H9 (cell line): ENCODE measurements around the gene PTPA. TPM values are rescaled to one million over a fixed set of nuclear protein-coding genes. Genes with fewer than 3 reads are reported as not detected.

Experiments used
- DNase-seq: peaks from one replicate; pipeline ENCODE4 v3.0.0-alpha.2; 2017
- H2AFZ ChIP-seq: one replicate; pipeline ENCODE4 v1.6.1; 2013; ENCODE audit warnings: mild to moderate bottlenecking, low read length, control low read depth, moderate library complexity
- H2AK5ac ChIP-seq: 2 replicates; pipeline ENCODE4 v1.6.1; 2013; ENCODE audit warnings: low read length, control low read depth, mixed read lengths; ENCODE audit not compliant: insufficient read length
- H2BK120ac ChIP-seq: one replicate; pipeline ENCODE4 v1.6.1; 2013; ENCODE audit warnings: low read depth, mild to moderate bottlenecking, low read length, control low read depth, inconsistent platforms; ENCODE audit not compliant: poor library complexity, severe bottlenecking
- H2BK12ac ChIP-seq: 2 replicates; pipeline ENCODE4 v1.6.1; 2013; ENCODE audit warnings: low read length, control low read depth, mixed read lengths, low read depth; ENCODE audit not compliant: insufficient read length
- H2BK15ac ChIP-seq: 2 replicates; pipeline ENCODE4 v1.6.1; 2013; ENCODE audit warnings: low read depth, low read length, control low read depth
- H2BK20ac ChIP-seq: one replicate; pipeline ENCODE4 v1.6.1; 2013; ENCODE audit warnings: low read depth, mild to moderate bottlenecking, low read length, control low read depth, inconsistent platforms; ENCODE audit not compliant: poor library complexity, severe bottlenecking
- H2BK5ac ChIP-seq: 2 replicates; pipeline ENCODE4 v1.6.1; 2013; ENCODE audit warnings: low read length, control low read depth, mixed read lengths; ENCODE audit not compliant: insufficient read length
- H3K14ac ChIP-seq: 2 replicates; pipeline ENCODE4 v1.6.1; 2013; ENCODE audit warnings: low read length, control low read depth; ENCODE audit not compliant: insufficient read depth
- H3K18ac ChIP-seq: 2 replicates; pipeline ENCODE4 v1.6.1; 2013; ENCODE audit warnings: low read depth, mild to moderate bottlenecking, mixed read lengths, low read length, control low read depth; ENCODE audit not compliant: insufficient read length
- H3K23ac ChIP-seq: 2 replicates; pipeline ENCODE4 v1.6.1; 2013; ENCODE audit warnings: low read length, control low read depth, mixed read lengths, low read depth; ENCODE audit not compliant: insufficient read length
- H3K23me2 ChIP-seq: 2 replicates; pipeline ENCODE4 v1.6.1; 2013; ENCODE audit warnings: low read depth, mild to moderate bottlenecking, mixed read lengths, low read length, control low read depth; ENCODE audit not compliant: insufficient read length, poor library complexity, severe bottlenecking
- H3K27ac ChIP-seq: 2 replicates; pipeline ENCODE4 v1.5.1; 2013; ENCODE audit warnings: low read length, control low read depth, mixed read lengths, low read depth; ENCODE audit not compliant: insufficient read length
- H3K27me3 ChIP-seq: 2 replicates; pipeline ENCODE4 v1.6.1; 2013; ENCODE audit warnings: low read length, control low read depth, inconsistent platforms; ENCODE audit not compliant: insufficient read depth
- H3K4ac ChIP-seq: 2 replicates; pipeline ENCODE4 v1.6.1; 2013; ENCODE audit warnings: low read depth, mild to moderate bottlenecking, control low read depth, inconsistent platforms, low read length, moderate library complexity
- H3K4me1 ChIP-seq: 2 replicates; pipeline ENCODE4 v1.6.1; 2013; ENCODE audit warnings: low read length, control low read depth, inconsistent platforms; ENCODE audit not compliant: insufficient read depth
- H3K4me2 ChIP-seq: 2 replicates; pipeline ENCODE4 v1.6.1; 2013; ENCODE audit warnings: low read length, control low read depth, mixed read lengths; ENCODE audit not compliant: insufficient read length, insufficient read depth
- H3K56ac ChIP-seq: 2 replicates; pipeline ENCODE4 v1.6.1; 2013; ENCODE audit warnings: low read depth, mild to moderate bottlenecking, mixed read lengths, low read length, control low read depth; ENCODE audit not compliant: insufficient read length
- H3K79me1 ChIP-seq: 2 replicates; pipeline ENCODE4 v1.6.1; 2013; ENCODE audit warnings: low read depth, mild to moderate bottlenecking, moderate library complexity, low read length, control low read depth, inconsistent platforms; ENCODE audit not compliant: insufficient read depth, poor library complexity, severe bottlenecking
- H3K79me2 ChIP-seq: 2 replicates; pipeline ENCODE4 v1.6.1; 2013; ENCODE audit warnings: low read length, control low read depth, inconsistent platforms; ENCODE audit not compliant: insufficient read depth
- H3K9ac ChIP-seq: 2 replicates; pipeline ENCODE4 v1.6.1; 2013; ENCODE audit warnings: low read length, control low read depth, mixed read lengths; ENCODE audit not compliant: insufficient read length; ENCODE audit errors: extremely low read depth
- H3K9me3 ChIP-seq: one replicate; pipeline ENCODE4 v1.6.1; 2013; ENCODE audit warnings: low read depth, low read length, inconsistent platforms; ENCODE audit not compliant: control insufficient read depth
- H3T11ph ChIP-seq: one replicate; pipeline ENCODE4 v1.6.1; 2013; ENCODE audit warnings: mild to moderate bottlenecking, low read length, control low read depth, inconsistent platforms
- H4K20me1 ChIP-seq: one replicate; pipeline ENCODE4 v1.6.1; 2013; ENCODE audit not compliant: control insufficient read depth, insufficient read length, insufficient read depth
- H4K5ac ChIP-seq: 2 replicates; pipeline ENCODE4 v1.6.1; 2013; ENCODE audit warnings: low read depth, mild to moderate bottlenecking, mixed read lengths, low read length, control low read depth; ENCODE audit not compliant: insufficient read length
- H4K8ac ChIP-seq: replicated peaks from 2 replicates; pipeline ENCODE4 v1.6.1; 2013; ENCODE audit warnings: low read length, control low read depth, mixed read lengths, low read depth; ENCODE audit not compliant: insufficient read length
- H4K91ac ChIP-seq: 2 replicates; pipeline ENCODE4 v1.6.1; 2013; ENCODE audit warnings: low read depth, mild to moderate bottlenecking, moderate library complexity, mixed read lengths, low read length, control low read depth; ENCODE audit not compliant: insufficient read length
- H3K27ac Mint-ChIP-seq, 3 experiments: 2 replicates in 2 of 3; 3 replicates in 1 of 3; pipeline ENCODE4 v1.8.0; 2020 to 2021; ENCODE audit warnings: mixed read lengths in 3 of 3, mild to moderate bottlenecking in 1 of 3, moderate library complexity in 1 of 3
- H3K27me3 Mint-ChIP-seq: 2 replicates; pipeline ENCODE4 v1.8.0; 2021; ENCODE audit warnings: low read depth, mild to moderate bottlenecking, moderate library complexity, mixed read lengths
- H3K36me3 Mint-ChIP-seq, 3 experiments: 2 replicates in 2 of 3; 3 replicates in 1 of 3; pipeline ENCODE4 v1.8.0; 2020 to 2021; ENCODE audit warnings: low read depth in 3 of 3, mixed read lengths in 3 of 3; ENCODE audit not compliant: insufficient read depth in 1 of 3
- H3K4me1 Mint-ChIP-seq, 2 experiments: 2 replicates each; pipeline ENCODE4 v1.8.0; 2020; ENCODE audit warnings: mixed read lengths in 2 of 2
- H3K4me3 Mint-ChIP-seq, 2 experiments: 2 replicates in 1 of 2; 3 replicates in 1 of 2; pipeline ENCODE4 v1.8.0; 2020 to 2021; ENCODE audit warnings: mild to moderate bottlenecking in 2 of 2, mixed read lengths in 2 of 2, moderate library complexity in 1 of 2
- H3K9me3 Mint-ChIP-seq, 2 experiments: 2 replicates in 1 of 2; 3 replicates in 1 of 2; pipeline ENCODE4 v1.8.0; 2020; ENCODE audit warnings: mild to moderate bottlenecking in 2 of 2, mixed read lengths in 2 of 2, moderate library complexity in 1 of 2
- WGBS: extraction: QIAGEN DNeasy Blood & Tissue Kit; methylation state at CpG from one replicate; pipeline ENCODE4 v1.1.7; 2013; ENCODE audit warnings: missing lambda C conversion rate, low lambda C conversion rate, mixed read lengths; ENCODE audit not compliant: insufficient read length; ENCODE audit errors: extremely low coverage; 5-methylcytosine and 5-hydroxymethylcytosine counted together
- long read RNA-seq: library from polyadenylated mRNA; unstranded; transcript quantifications from one replicate; pipeline ENCODE4 v2.0.0, GENCODE V29; 2020
- total RNA-seq: library from RNA; stranded (reverse); gene quantifications from 2 replicates; pipeline ENCODE4 v1.2.1, GENCODE V29; 2021
- TF ChIP-seq, protein P1 (sequence below): fragments of 200-600 bp; sonication (generic); conservative IDR thresholded peaks from 3 replicates; pipeline ENCODE4 v1.8.0; 2021; ENCODE audit warnings: antibody characterized with exemption, mild to moderate bottlenecking

The PTPA gene
- total RNA-seq, result 140 and 145 TPM in 2 replicates
- long read RNA-seq, transcript PTPA-207 (10 exons, 2,737 nt), result major isoform, 319 of 546 reads
- long read RNA-seq, transcript PTPA-210 (3 exons, 1,153 nt), result minor isoform, 49 of 546 reads
- long read RNA-seq, transcript PTPA-201 (11 exons, 2,845 nt), result minor isoform, 40 of 546 reads
- long read RNA-seq, transcript PTPA-216 (3 exons, 857 nt), result minor isoform, 12 of 546 reads
- long read RNA-seq, partial matches to known transcripts, result 25 of 546 reads
- long read RNA-seq, other reads (novel, unspliced or antisense), result 50 of 546 reads

- Histone ChIP-seq H3K79me1 (no peaks in the 10 kb centered on the region), H3K56ac (no peak within 1 kb of the TSS), H2BK5ac (no peak within 1 kb of the TSS), H4K91ac (no peak within 1 kb of the TSS), H2AFZ (no peak within 1 kb of the TSS), H2BK15ac (no peak within 1 kb of the TSS), H3K18ac (peak within 1 kb of the TSS; percentile 85), H3T11ph (no peak within 1 kb of the TSS), H3K4me2 (peak within 1 kb of the TSS; percentile 85), H4K8ac (no peak within 1 kb of the TSS), H2BK120ac (no peak within 1 kb of the TSS), H2BK20ac (no peak within 1 kb of the TSS), H2AK5ac (no peak within 1 kb of the TSS), H4K20me1 (no peaks in the 10 kb centered on the region), H2BK12ac (no peak within 1 kb of the TSS), H4K5ac (no peak within 1 kb of the TSS), H3K27me3 (no peaks in the 10 kb centered on the region; the same call in 1 of the 2 replicates), H3K23ac (no peak within 1 kb of the TSS), H3K23me2 (peaks cover 12% of the 10 kb centered on the region), H3K14ac (peak within 1 kb of the TSS; percentile 86), H3K9me3 (no peaks in the 10 kb centered on the region), H3K4ac (no peak within 1 kb of the TSS), H3K9ac (peak within 1 kb of the TSS; percentile 82), H3K27ac (no peak within 1 kb of the TSS), H3K4me1 (no peaks in the 10 kb centered on the region), H3K79me2 (peaks cover 4% of the 10 kb centered on the region; the same call in 1 of the 2 replicates)
- no CpG with 5 or more reads among the region's 77 CpGs for WGBS
- Mint-ChIP-seq H3K4me1 (peaks cover 12 to 21% of the 10 kb centered on the region in 2 experiments), H3K27ac (peak within 1 kb of the TSS; percentile 98 to 99 (median 98)), H3K27me3 (peaks cover 26% of the 10 kb centered on the region), H3K4me3 (peak within 1 kb of the TSS; percentile 94 to 98), H3K9me3 (no peaks in the 10 kb centered on the region), H3K36me3 (peaks cover 0 to 4% (median 0%) of the 10 kb centered on the region in 3 experiments; a peak in 1 of 7 replicates)
- TF ChIP-seq, protein P1, sequence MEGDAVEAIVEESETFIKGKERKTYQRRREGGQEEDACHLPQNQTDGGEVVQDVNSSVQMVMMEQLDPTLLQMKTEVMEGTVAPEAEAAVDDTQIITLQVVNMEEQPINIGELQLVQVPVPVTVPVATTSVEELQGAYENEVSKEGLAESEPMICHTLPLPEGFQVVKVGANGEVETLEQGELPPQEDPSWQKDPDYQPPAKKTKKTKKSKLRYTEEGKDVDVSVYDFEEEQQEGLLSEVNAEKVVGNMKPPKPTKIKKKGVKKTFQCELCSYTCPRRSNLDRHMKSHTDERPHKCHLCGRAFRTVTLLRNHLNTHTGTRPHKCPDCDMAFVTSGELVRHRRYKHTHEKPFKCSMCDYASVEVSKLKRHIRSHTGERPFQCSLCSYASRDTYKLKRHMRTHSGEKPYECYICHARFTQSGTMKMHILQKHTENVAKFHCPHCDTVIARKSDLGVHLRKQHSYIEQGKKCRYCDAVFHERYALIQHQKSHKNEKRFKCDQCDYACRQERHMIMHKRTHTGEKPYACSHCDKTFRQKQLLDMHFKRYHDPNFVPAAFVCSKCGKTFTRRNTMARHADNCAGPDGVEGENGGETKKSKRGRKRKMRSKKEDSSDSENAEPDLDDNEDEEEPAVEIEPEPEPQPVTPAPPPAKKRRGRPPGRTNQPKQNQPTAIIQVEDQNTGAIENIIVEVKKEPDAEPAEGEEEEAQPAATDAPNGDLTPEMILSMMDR, result no peak
- peak; percentile 97 for DNase-seq
These were observed at the start of gene PTPA, which contains the start of gene CRAT for GRCh38 chr9:129110740-129111527. TSS of gene PTPA (plus strand) at chr9:129111415. CDS start at chr9:129111601, 186 bp downstream. TSS of gene CRAT (minus strand) at chr9:129110793. CDS start at chr9:129110509, 284 bp downstream.
